H1 (cell line): ENCODE measurements around the gene EHD4. TPM values are rescaled to one million over a fixed set of nuclear protein-coding genes. Genes with fewer than 3 reads are reported as not detected.

Experiments used
- CHD7 ChIP-seq: fragments of 300-600 bp; sonication (generic); IDR thresholded peaks from 2 replicates; pipeline ENCODE4 v1.7.1; 2012; ENCODE audit warnings: low read length, moderate library complexity, mild to moderate bottlenecking, inconsistent platforms; ENCODE audit not compliant: insufficient replicate concordance
- polyA plus RNA-seq, 7 experiments: library from polyadenylated mRNA; depleted of rRNA in 3 of 7; stranded (reverse) in 5 of 7; unstranded in 2 of 7; fragments of >200 nt in 5 of 7; fragments of 200-250 nt in 2 of 7; gene quantifications; 1 replicate in 5 of 7; 2 replicates in 1 of 7; 4 replicates in 1 of 7; pipeline versions ENCODE4 v1.2.1 to v1.2.3, GENCODE V29; 2011 to 2013; ENCODE audit warnings: missing spikeins in 2 of 7, mixed read lengths in 2 of 7
- total RNA-seq: library from RNA; stranded (reverse); fragmentation: NEBNext Ultra II Directional; extraction: Animal tissue kit (Norgen Biotek cat#: 25700); gene quantifications from 2 replicates; pipeline ENCODE4 v1.2.1, GENCODE V29; 2021

Gene EHD4
- total and polyA plus RNA-seq, 2 of the 8 experiments (the other 6 are each of a cell fraction or from before 2014, with no cell fraction given): 17.5 to 24.5 TPM

DNA sequence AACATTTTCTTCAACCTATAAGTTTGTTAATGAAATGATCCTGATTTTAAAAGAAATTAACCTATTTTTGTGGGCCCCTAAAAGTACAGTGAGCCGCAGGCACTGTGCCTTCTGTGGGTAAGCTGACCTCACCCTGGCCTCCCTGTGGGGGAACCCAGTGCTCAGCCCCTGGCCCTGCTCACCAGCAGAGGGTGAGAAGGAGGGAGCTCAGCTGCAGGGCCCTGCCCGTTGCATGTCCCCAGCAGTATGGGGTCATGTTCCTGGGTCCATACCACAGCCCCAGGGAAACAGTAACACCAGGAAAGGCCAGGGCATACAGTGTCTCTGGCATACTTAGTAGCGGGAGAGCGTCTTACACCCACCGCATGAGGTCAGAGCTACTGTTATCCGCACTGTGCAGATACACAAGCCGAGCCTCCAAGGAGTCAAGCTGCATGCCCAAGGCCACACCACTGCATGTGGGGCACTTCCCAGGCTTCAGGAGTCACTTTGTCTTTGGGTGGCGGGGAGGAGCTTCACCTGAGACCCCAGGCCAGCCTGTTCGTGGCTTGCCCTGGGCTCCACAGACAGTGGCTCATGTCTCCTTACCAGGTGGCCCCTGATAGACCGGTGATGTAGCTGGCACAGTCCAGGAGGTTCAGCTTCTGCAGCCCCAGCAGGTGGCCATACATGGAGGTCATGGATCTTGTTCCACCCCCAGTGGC lies 22.6 kb upstream of the EHD4 start (continued):
- no peak for TF ChIP-seq CHD7
